Neural progenitor cell (in vitro differentiated cells): ENCODE data around the gene ATP10B.

ENCODE experiments used
- CTCF ChIP-seq: fragments of 200-600 bp; sonication (generic); IDR thresholded peaks from 2 replicates; pipeline ENCODE4 v1.5.1; 2017; ENCODE audit warnings: antibody characterized with exemption, mild to moderate bottlenecking
- EZH2 ChIP-seq: fragments of 200-600 bp; sonication (generic); IDR thresholded peaks from 2 replicates; pipeline ENCODE4 v1.6.1; 2017; ENCODE audit warnings: antibody characterized with exemption, mild to moderate bottlenecking, moderate library complexity
- EZH2phosphoT487 ChIP-seq: fragments of 200-600 bp; sonication (generic); IDR thresholded peaks from 2 replicates; pipeline ENCODE4 v1.6.1; 2017; ENCODE audit warnings: antibody characterized with exemption

GRCh38 chr5:160565376-160565775 is 286.6 kb downstream of the ATP10B start:
- no peak for TF ChIP-seq EZH2
- no peak for TF ChIP-seq CTCF
- TF ChIP-seq EZH2phosphoT487, result no peak
